ENCODE results near the gene ZNRF1.

The ZNRF1 gene

DNA sequence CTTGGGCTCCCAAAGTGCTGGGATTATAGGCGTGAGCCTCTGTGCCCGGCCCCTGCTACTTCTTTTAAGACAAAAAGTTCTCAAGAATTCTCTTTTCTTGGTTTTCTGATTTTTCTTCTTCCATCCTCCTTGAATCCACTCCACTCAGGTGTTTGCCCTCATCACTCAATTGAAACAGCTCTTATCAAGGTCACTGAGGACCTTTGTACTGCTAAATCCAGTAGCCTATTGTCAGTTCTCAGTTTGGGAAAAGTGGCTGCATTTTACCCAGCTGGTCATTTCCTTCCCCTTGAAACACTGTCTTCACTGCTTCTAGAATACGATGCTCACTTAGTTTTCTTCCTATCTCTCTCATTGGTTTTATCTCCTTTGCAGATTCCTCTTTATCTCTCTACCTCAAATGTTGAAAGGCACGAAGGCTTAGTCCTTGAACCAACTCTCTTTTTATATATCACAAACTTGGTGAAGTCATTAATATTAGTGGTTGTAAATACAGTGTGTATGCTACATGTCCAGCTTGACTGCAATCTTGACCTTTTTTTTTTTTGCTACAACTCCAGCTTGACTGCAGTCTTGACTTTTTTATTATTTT, 29.8 kb downstream of the ZNRF1 start:
- no peak for DNase-seq

DNA sequence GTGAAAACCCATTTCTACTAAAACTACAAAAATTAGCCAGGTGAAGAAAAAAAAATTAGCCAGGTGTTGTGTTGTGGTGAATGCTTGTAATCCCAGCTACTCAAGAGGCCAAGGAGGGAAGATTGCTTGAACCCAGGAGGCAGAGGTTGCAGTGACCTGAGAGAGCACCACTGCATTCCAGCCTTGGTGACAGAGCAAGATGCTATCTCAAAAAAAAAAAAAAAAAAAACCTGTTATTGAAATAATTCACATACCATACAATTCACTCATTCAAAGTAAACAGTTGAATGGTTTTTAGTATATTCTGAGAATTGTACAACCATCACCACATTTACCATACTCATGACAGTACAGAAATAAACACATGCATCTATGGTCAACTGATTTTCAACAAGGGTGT, 31.0 kb downstream of the ZNRF1 start:
- DNase-seq, result no peak

GRCh38 chr16:75032655-75033054, 33.8 kb downstream of the ZNRF1 start:
- DNase-seq, result no peak

DNA sequence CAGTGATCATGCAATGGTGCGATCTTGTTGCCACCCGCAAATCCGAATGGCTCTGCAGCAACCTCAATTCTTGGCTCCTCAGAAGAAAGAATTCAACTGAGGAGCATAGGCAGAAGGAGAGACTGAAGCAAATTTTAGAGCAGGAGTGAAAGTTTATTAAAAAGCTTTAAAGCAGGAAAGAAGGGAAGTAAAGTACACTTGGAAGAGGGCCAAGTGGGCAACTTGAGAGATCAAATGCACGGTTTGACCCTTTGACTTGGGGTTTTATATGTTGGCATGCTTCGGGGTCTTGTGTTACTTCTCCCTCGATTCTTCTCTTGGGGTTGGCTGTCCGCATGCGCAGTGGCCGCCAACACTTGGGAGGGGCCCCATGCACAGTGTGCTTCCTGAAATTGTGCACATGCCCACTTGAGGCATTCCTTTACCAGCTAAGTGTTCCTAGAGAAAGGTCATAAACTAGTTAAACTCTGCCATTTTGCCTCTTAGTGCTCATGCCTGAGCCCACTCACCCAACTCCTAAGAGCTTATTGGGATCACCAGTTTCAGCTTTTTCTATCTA, 36.7 kb downstream of the ZNRF1 start:
- DNase-seq, result no peak

DNA sequence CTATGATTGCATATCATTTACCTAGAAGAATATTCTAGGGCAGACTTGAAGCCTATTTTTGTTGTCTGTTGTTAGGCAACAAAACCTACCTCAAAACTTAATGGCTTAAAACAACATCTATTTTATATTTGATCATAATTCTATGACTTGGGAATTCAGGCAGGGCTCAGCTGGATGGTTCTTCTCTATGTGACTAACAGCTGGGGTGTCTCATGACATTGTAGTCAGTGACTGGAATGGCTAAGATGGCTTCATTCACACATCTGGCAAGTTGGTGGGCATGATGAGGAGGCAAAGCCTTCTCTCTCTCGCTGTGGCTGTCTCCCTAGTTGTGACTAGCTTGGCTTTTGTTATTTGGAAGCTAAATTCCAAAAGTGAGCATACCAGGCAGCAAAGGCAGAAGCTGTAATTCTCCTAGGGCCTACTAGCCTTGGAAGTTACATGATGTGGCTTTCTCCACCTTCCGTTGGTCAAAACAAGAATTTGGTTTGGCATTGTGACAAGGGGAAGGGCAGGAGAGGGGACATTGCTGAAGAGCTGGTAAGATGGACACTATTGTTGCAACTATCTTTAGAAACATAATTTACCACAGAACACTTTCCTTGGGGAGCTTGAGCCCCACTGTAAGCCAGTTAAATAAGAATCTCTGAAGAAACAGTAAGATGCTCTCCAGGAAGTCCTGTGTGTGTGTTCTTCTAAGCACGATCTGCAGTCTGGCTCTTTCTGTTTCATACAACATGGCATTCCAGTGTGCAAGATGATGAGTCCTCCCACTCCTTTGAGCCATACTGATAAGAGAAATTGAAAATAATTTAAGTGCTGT, 39.4 kb downstream of the ZNRF1 start:
- no peak for DNase-seq

GRCh38 chr16:75039941-75040340, 41.1 kb downstream of the ZNRF1 start:
- no peak for DNase-seq

- DNase-seq, result no peak
These were observed 43.8 kb downstream of the ZNRF1 start for GRCh38 chr16:75042426-75043174.

- no peak for DNase-seq
These were observed 44.5 kb downstream of the ZNRF1 start for GRCh38 chr16:75043175-75043895.

- DNase-seq, result no peak
These were observed 46.1 kb downstream of the ZNRF1 start for GRCh38 chr16:75044800-75045361.

DNA sequence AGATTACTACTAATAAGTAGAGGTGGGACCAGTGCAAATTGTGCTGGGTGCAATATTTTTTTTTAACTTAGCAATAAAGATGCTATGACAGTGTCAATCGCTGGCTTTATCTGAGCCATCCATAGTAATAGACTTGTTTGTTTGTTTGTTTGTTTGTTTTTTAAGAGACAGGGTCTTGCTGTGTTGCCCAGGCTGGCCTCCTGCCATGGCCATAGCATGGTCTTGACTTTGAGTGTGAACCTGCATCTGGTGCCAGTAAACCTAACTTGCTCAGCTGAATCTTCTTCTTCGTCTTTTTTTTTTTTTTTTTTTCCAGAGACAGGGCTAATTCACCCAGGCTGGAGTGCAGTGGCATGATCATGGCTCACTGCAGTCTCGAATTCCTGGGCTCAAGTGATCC, 46.6 kb downstream of the ZNRF1 start:
- DNase-seq, result no peak

- DNase-seq, result no peak
These were observed 49.2 kb downstream of the ZNRF1 start for GRCh38 chr16:75048054-75048453.

DNA sequence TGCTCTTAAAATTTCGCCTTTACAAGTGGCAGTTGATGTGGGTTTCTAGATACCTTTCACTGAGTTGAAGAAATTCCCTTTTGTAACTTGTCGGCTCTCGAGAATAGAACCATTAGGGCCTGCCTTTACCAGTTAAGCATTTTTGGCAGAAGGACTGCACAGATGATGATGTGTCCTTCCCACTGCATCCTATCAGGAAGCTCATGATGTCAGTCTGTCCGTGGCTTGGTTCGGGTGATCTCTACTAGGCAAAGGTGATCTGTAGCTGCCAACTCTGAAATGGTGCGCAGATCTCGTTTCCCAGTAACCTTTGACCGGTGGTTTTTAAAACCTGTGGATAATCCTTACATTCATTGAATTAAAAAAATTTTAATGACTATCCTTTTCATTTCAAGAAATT, 49.7 kb downstream of the ZNRF1 start:
- no peak for DNase-seq

- DNase-seq, result no peak
These were observed 53.8 kb downstream of the ZNRF1 start for GRCh38 chr16:75052481-75053202.

DNA sequence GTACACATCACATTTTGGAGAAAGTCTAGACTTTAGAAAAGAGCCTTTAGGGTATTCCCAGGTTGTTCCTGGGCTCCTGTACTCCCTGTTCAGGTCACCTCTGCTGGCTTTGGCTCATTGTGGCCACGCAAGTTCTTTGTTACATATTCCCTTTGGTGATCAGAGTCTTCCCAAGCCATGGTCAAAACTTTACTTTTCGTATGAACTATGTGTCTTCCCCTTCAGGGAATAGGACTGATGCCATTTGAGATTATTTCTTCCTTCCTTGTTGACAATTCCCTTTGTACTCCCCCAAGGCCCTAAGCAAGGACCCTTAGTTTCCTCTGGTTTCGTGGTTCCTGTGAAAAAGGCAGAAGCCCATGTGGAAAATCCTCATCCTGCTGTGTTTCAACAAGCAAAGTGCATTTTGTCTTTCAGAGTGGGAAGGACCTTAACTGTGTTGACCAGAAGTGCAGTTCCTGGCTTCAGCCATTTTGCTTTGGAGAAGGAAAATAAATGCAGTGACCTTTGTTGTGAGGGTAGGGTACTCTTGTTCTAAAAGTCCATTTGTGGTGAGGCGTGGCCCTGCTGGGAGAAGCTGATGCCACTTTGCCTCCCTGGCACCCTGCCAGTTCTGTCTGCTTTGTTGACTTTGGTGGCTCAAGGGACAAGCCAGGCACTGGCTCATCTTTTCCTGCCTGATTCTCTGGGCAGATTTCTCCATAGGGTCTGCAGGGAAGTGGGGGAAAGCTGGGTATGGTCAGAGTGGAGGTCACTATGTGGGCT, 55.1 kb downstream of the ZNRF1 start:
- peak; percentile 19 for DNase-seq

GRCh38 chr16:75054556-75054947, 55.7 kb downstream of the ZNRF1 start:
- DNase-seq, result no peak

GRCh38 chr16:75058806-75059205, 60.0 kb downstream of the ZNRF1 start:
- no peak for DNase-seq

DNA sequence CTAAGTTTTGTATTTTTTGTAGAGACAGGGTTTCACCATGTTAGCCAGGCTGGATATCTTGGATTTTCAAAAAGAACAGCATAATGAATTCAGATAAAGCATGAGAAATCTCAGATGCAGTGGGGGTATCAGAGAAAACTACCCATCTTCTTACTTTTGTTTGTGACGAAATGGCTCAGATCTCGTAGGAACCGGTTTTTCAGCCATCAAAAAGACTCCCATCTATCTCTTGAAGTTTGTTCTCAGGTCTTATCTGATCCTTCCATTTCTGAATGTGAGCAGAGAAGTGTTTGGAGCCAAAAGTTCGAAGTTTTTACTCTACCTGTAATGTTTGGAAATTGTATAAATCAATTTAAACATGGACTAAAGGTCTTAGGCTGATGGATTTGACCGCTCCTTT, 60.6 kb downstream of the ZNRF1 start:
- no peak for DNase-seq

GRCh38 chr16:75060723-75061122, 61.9 kb downstream of the ZNRF1 start:
- DNase-seq, result no peak

GRCh38 chr16:75061669-75062068, 62.8 kb downstream of the ZNRF1 start:
- no peak for DNase-seq

- DNase-seq, result no peak
These were observed 63.5 kb downstream of the ZNRF1 start for GRCh38 chr16:75062135-75062975.

All from NCI-H1417 treated with DMSO at 0.1 percent for 48 hours (cell line).